HEK293T (cell line): ENCODE results near the gene GPR152.
"Not testable (repeated sequence)": the region's sequence is repeated elsewhere in the genome, so short reads cannot be mapped to it uniquely, and the experiment has no call there.

ENCODE experiments used
- CTCF ChIA-PET: fragments of 350-600 bp; formaldehyde crosslinking; extraction: SDS; loops from one replicate; lab custom pipeline; 2021; ENCODE audit warnings: antibody characterized with exemption, inconsistent platforms; lab: Yijun Ruan, JAX
- POLR2A ChIA-PET: fragments of 350-600 bp; formaldehyde crosslinking; extraction: SDS; loops from one replicate; lab custom pipeline; 2020; ENCODE audit warnings: antibody characterized with exemption, inconsistent platforms; lab: Yijun Ruan, JAX
- DNase-seq: peaks from one replicate; pipeline ENCODE4 v3.0.0; 2012; ENCODE audit warnings: mixed read lengths; ENCODE audit errors: extremely low spot score
- ARNT ChIP-seq: fragments of 450-650 bp; IDR thresholded peaks from 2 replicates; pipeline ENCODE4 v1.6.1; 2017; ENCODE audit warnings: mild to moderate bottlenecking
- BHLHE40 ChIP-seq: fragments of 450-650 bp; IDR thresholded peaks from 2 replicates; pipeline ENCODE4 v1.6.1; 2016; ENCODE audit warnings: mild to moderate bottlenecking, moderate library complexity, borderline replicate concordance
- CTBP1 ChIP-seq: fragments of 450-650 bp; IDR thresholded peaks from 2 replicates; pipeline ENCODE4 v1.6.1; 2016; ENCODE audit warnings: borderline replicate concordance
- ELF4 ChIP-seq: fragments of 450-650 bp; IDR thresholded peaks from 2 replicates; pipeline ENCODE4 v1.6.1; 2017; ENCODE audit warnings: antibody characterized with exemption
- FOXA1 ChIP-seq: fragments of 450-650 bp; IDR thresholded peaks from 2 replicates; pipeline ENCODE4 v1.6.1; 2016; ENCODE audit warnings: mild to moderate bottlenecking
- FOXK2 ChIP-seq: fragments of 450-650 bp; IDR thresholded peaks from 2 replicates; pipeline ENCODE4 v1.6.1; 2016; ENCODE audit warnings: mild to moderate bottlenecking
- FOXM1 ChIP-seq: fragments of 450-650 bp; IDR thresholded peaks from 2 replicates; pipeline ENCODE4 v1.6.1; 2017; ENCODE audit warnings: mild to moderate bottlenecking, borderline replicate concordance
- HDGF ChIP-seq: fragments of 450-650 bp; IDR thresholded peaks from 2 replicates; pipeline ENCODE4 v1.6.1; 2017; ENCODE audit warnings: antibody characterized with exemption, borderline replicate concordance
- L3MBTL2 ChIP-seq: fragments of 450-650 bp; conservative IDR thresholded peaks from 2 replicates; pipeline ENCODE4 v1.6.1; 2016; ENCODE audit warnings: mild to moderate bottlenecking
- LEF1 ChIP-seq: fragments of 450-650 bp; IDR thresholded peaks from 2 replicates; pipeline ENCODE4 v1.6.1; 2017; ENCODE audit warnings: mild to moderate bottlenecking, borderline replicate concordance
- NFRKB ChIP-seq: fragments of 450-650 bp; IDR thresholded peaks from 2 replicates; pipeline ENCODE4 v1.6.1; 2016; ENCODE audit warnings: mild to moderate bottlenecking, moderate library complexity
- SP1 ChIP-seq: fragments of 450-650 bp; IDR thresholded peaks from 2 replicates; pipeline ENCODE4 v1.6.1; 2017
- SUZ12 ChIP-seq: fragments of 450-650 bp; IDR thresholded peaks from 2 replicates; pipeline ENCODE4 v1.6.1; 2016; ENCODE audit warnings: mild to moderate bottlenecking
- TARDBP ChIP-seq: fragments of 450-650 bp; IDR thresholded peaks from 2 replicates; pipeline ENCODE4 v1.6.1; 2016
- ZNF384 ChIP-seq: fragments of 450-650 bp; IDR thresholded peaks from 2 replicates; pipeline ENCODE4 v1.6.1; 2016
- TF ChIP-seq, protein P1 (sequence below): fragments of 450-650 bp; IDR thresholded peaks from 2 replicates; pipeline ENCODE4 v1.6.1; 2016

GPR152 gene

DNA sequence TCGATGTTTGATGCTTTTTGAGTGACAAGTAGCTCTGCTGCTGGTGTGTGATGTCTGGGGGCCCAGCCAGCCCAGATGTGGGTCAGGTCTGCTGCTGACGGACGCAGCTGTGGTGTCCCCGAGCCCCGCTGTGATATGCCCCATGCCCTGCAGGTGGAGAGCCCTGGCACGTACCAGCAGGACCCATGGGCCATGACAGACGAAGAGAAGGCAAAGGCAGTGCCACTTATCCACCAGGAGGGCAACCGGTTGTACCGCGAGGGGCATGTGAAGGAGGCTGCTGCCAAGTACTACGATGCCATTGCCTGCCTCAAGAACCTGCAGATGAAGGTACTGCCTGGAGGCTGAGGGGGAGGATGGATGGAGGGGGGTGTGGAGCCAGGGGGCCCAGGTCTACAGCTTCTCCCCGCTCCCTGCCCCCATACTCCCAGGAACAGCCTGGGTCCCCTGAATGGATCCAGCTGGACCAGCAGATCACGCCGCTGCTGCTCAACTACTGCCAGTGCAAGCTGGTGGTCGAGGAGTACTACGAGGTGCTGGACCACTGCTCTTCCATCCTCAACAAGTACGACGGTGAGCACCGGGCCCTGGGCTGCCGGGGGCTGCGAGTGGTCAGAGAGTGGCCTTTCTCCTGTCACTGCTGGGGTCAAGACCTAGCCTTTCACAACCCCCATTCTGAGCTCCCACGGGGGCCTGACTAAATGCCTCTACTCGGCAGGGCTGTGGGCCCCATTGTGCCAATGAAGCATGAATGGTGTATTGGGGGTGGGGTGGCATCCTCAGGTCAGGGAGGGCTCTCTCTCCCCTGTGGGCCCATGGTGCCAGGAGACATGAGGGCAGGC, 37.6 kb upstream of the GPR152 start:
- ChIA-PET CTCF (no interaction called here), POLR2A (interaction anchor here (1.4 to 2.6 kb wide), 3 partner anchors 7 to 88 kb away, joined by 3 to 10 read pairs (median 3); partner anchors contain the start of genes AIP, PPP1CA and RPS6KB2)
- TF ChIP-seq L3MBTL2 (no peak), FOXA1 (no peak), ELF4 (no peak), ZNF384 (no peak), TARDBP (no peak), SP1 (no peak), FOXK2 (no peak), ARNT (no peak), SUZ12 (no peak), LEF1 (no peak), CTBP1 (no peak), FOXM1 (no peak), NFRKB (no peak), HDGF (no peak), BHLHE40 (no peak)
- TF ChIP-seq, protein P1, sequence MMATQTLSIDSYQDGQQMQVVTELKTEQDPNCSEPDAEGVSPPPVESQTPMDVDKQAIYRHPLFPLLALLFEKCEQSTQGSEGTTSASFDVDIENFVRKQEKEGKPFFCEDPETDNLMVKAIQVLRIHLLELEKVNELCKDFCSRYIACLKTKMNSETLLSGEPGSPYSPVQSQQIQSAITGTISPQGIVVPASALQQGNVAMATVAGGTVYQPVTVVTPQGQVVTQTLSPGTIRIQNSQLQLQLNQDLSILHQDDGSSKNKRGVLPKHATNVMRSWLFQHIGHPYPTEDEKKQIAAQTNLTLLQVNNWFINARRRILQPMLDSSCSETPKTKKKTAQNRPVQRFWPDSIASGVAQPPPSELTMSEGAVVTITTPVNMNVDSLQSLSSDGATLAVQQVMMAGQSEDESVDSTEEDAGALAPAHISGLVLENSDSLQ, result no peak
- no peak for DNase-seq

DNA sequence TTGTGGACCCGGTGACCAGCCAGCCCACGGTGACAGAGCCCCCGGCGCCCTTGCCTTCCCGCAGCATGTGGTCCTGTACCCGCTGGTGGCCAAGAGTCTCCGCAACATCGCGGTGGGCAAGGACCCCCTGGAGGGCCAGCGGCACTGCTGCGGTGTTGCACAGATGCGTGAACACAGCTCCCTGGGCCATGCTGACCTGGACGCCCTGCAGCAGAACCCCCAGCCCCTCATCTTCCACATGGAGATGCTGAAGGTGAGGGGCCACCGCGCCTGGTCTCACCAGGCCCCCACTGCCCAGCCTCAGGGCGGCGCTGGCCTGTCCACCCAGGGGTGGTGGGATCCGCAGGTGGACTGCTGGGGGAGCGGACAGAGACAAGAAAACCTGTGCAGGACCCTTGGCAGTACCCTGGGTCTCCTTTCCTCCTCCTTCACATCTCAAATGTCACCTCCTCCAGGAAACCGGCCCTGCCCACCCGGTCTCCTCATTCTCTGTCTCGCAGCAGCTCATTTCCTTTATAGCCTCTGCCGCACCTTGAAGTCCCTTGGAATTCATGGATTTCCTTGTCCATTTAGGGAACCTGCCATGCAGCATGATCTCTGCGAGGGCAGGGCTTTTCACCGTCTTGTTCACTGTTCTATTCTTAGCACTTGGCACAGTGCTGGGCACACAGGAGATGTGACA, 36.8 kb upstream of the GPR152 start:
- no peak for TF ChIP-seq FOXA1
- no peak for TF ChIP-seq ARNT
- TF ChIP-seq FOXM1, result no peak
- TF ChIP-seq TARDBP, result no peak
- no peak for TF ChIP-seq ELF4
- TF ChIP-seq HDGF, result no peak
- ChIA-PET CTCF (no interaction called here), POLR2A (no interaction called here)
- no peak for DNase-seq

DNA sequence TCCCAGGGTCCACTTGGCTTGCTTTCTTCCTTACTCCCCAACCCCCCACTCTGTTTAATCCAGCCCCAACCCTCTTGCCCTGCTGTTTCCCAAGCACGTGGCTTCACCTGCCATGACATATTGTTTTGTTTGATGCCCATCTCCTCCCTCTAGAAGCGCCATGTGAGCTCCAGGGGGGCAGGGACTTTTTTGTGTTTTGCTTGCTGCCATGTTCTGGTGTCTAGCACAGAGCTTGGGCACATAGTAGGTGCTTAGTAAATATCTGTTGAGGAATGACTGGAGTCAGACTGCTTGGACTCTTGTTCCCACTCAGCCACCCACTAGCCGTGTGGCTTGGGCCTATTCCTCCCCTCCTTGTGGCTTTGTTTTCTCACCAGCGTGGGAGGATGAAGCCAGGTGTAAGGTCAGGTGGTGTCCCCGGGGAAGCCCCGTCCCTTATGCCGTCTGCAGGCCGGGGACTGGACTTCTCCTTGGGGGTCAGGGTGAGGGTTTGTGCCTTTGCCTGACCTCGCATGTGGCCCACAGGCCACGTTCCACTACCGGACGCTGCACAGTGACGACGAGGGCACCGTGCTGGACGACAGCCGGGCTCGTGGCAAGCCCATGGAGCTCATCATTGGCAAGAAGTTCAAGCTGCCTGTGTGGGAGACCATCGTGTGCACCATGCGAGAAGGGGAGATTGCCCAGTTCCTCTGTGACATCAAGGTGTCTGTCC, 34.1 kb upstream of the GPR152 start:
- TF ChIP-seq ELF4 (no peak), LEF1 (no peak), ZNF384 (no peak), CTBP1 (no peak), ARNT (no peak), SUZ12 (no peak), SP1 (no peak), HDGF (no peak), FOXA1 (no peak), FOXK2 (no peak), FOXM1 (no peak), L3MBTL2 (no peak), BHLHE40 (no peak), NFRKB (no peak), TARDBP (no peak)
- TF ChIP-seq, protein P1, result no peak
- ChIA-PET CTCF (no interaction called here), POLR2A (no interaction called here)
- DNase-seq, result no peak

DNA sequence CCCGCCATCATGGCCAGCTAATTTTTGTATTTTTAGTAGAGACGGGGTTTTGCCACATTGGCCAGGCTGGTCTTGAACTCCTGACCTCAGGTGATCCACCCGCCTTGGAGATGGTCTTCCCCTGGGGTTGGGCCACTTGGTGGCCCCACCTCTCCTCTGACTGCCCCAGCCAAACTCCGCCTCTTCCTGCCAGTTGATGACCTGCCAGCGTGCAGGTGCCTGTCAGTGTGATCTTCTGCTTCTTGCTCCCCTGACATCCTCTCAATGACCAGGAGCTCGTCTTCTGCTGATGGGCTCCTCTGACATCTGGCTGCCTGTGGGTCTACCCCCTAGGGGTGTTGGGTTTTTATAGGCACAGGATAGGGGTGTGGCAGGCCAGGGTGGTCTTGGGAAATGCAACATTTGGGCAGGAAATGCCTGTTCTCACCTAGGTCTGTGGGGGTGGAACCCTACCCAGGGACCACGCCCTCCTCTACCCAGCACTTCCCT, 33.4 kb upstream of the GPR152 start:
- POLR2A ChIA-PET, CTCF ChIA-PET, DNase-seq: not testable (repeated sequence)

DNA sequence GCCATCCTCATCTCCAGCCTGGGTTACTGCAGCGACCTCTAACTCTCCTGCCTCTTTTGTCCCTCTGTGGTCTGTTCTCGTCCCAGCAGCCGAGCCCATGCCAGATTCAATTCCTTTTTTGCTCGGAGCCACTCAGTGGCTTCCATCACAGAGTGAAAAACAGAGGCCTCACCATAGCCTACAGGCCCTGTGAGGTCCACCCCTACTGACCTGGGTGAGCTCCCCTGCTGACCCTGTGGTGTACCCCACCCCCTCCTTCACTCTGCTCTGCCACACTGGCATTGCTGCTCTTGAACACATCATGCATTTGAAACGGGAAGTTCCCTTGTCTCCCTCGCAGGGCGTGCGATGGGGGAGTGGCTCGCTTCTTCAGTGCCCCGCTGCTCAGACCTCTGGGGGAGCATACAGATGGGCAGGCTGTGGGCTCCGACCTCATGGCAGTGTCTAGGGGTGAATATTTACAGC, 32.4 kb upstream of the GPR152 start:
- ChIA-PET POLR2A (no interaction called here), CTCF (no interaction called here)
- DNase-seq, result no peak
- TF ChIP-seq CTBP1, result no peak
- TF ChIP-seq HDGF, result no peak
- no peak for TF ChIP-seq LEF1
- TF ChIP-seq FOXK2, result no peak
- TF ChIP-seq ELF4, result no peak
- no peak for TF ChIP-seq FOXA1
- TF ChIP-seq L3MBTL2, result no peak
- no peak for TF ChIP-seq SUZ12
- TF ChIP-seq, protein P1, result no peak
- TF ChIP-seq BHLHE40, result no peak
- no peak for TF ChIP-seq ARNT
